Kidney (tissue), 14 donors: ENCODE results near the gene RPS3. TPM values are rescaled to one million over a fixed set of nuclear protein-coding genes. Genes with fewer than 3 reads are reported as not detected.
"Not testable (repeated sequence)": the region's sequence is repeated elsewhere in the genome, so short reads cannot be mapped to it uniquely, and the experiment has no call there.

Experiments
- DNase-seq, 5 donors: peaks; one replicate each; pipeline ENCODE4 v3.0.0-alpha.2; 2013 to 2020
- FAIRE-seq: peaks from 2 replicates; lab custom pipeline; 2012; peaks lifted over from hg19 to GRCh38; lab: Jason Lieb, UNC
- H3K27ac ChIP-seq, 2 donors: one replicate each; pipeline ENCODE4 v1.7.0; 2013; ENCODE audit warnings: low read depth in 2 of 2, low read length in 2 of 2, inconsistent platforms in 1 of 2
- H3K27me3 ChIP-seq: one replicate; pipeline ENCODE4 v1.7.1; 2013; ENCODE audit warnings: low read length, inconsistent platforms; ENCODE audit not compliant: control insufficient read depth, insufficient read depth
- H3K36me3 ChIP-seq, 3 donors: one replicate each; pipeline versions ENCODE4 v1.7.0 to v1.7.1; 2013; ENCODE audit warnings: low read length in 3 of 3, control low read depth in 1 of 3, inconsistent platforms in 1 of 3; ENCODE audit not compliant: insufficient read depth in 3 of 3, control insufficient read depth in 2 of 3
- H3K4me1 ChIP-seq, 3 donors: one replicate each; pipeline versions ENCODE4 v1.7.0 to v1.7.1; 2013; ENCODE audit warnings: low read length in 3 of 3, inconsistent platforms in 1 of 3, low read depth in 1 of 3; ENCODE audit not compliant: control insufficient read depth in 2 of 3, insufficient read depth in 2 of 3
- H3K4me3 ChIP-seq, 3 donors: one replicate each; pipeline versions ENCODE4 v1.7.0 to v1.8.1; 2013; ENCODE audit warnings: low read length in 3 of 3, control low read depth in 1 of 3, inconsistent platforms in 1 of 3
- H3K9ac ChIP-seq, 3 donors: one replicate each; pipeline versions ENCODE4 v1.7.0 to v1.7.1; 2013; ENCODE audit warnings: low read length in 3 of 3, control low read depth in 1 of 3, inconsistent platforms in 1 of 3
- H3K9me3 ChIP-seq, 3 donors: one replicate each; pipeline versions ENCODE4 v1.7.0 to v1.7.1; 2013; ENCODE audit warnings: low read length in 3 of 3, control low read depth in 1 of 3, inconsistent platforms in 1 of 3; ENCODE audit not compliant: control insufficient read depth in 2 of 3, insufficient read depth in 1 of 3
- CTCF ChIP-seq: IDR thresholded peaks from 3 replicates; pipeline ENCODE4 v1.5.1; 2012; ENCODE audit warnings: mild to moderate bottlenecking, moderate library complexity, borderline replicate concordance; ENCODE audit not compliant: insufficient read depth; ENCODE audit errors: extremely low read depth
- intact Hi-C: fragments of 100-400 bp; cut with DNase I; formaldehyde crosslinking; loops from one replicate; pipeline ENCODE4 v1.11.1; 2022
- polyA plus RNA-seq: library from polyadenylated mRNA; stranded (reverse); fragments of 350-450 nt; fragmentation: Illumina TruSeq; extraction: RNeasy Lipid Tissue Mini Kit (QIAGEN cat#74804); gene quantifications from one replicate; pipeline ENCODE4 v1.2.3, GENCODE V29; 2014; ENCODE audit warnings: low read depth, low replicate concordance; ENCODE audit not compliant: insufficient read depth
- total RNA-seq: library from RNA; stranded (reverse); fragmentation: NEBNext Ultra II Directional; extraction: Animal tissue kit (Norgen Biotek cat#: 25700); gene quantifications from one replicate; pipeline ENCODE4 v1.2.1, GENCODE V29; 2021
- donor health status: control.
- donor health status: control.
- donor health status: control.
- donor health status: control.
- donor health status: control.
- donor health status: DM: yes; HTN: yes; CAD: no.
- donor health status: Normal renal cell carcinoma (clear cell type).

RPS3 gene
- total and polyA plus RNA-seq, 2 donors from 2014 or later = 1,510 to 1,724 TPM

GRCh38 chr11:75374646-75375045 is 24.7 kb upstream of the RPS3 start:
- intact Hi-C loops = no loop called here
- Histone ChIP-seq H3K4me1 (no peaks in the 10 kb centered on the region), H3K9ac (no peak overlapping the region), H3K9me3 (no peaks in the 10 kb centered on the region), H3K4me3 (no peak overlapping the region), H3K27ac (no peak overlapping the region), H3K36me3 (no peaks in the 10 kb centered on the region), H3K27me3 (no peaks in the 10 kb centered on the region)
- no peak for TF ChIP-seq CTCF
- no peak for DNase-seq
- no peak for FAIRE-seq

- DNase-seq = no peak
- no peaks in the 10 kb centered on the region for H3K36me3 ChIP-seq
- H3K27me3 ChIP-seq = no peaks in the 10 kb centered on the region
- intact Hi-C loops = no loop called here
- H3K9ac ChIP-seq = no peak overlapping the region
- FAIRE-seq = no peak
- no peaks in the 10 kb centered on the region for H3K9me3 ChIP-seq
- TF ChIP-seq CTCF = no peak
- no peaks in the 10 kb centered on the region for H3K4me1 ChIP-seq
- no peak overlapping the region for H3K4me3 ChIP-seq
- no peak overlapping the region for H3K27ac ChIP-seq
Measured at GRCh38 chr11:75375626-75376025, 23.7 kb upstream of the RPS3 start.

- Histone ChIP-seq H3K9ac (no peak overlapping the region), H3K27ac (no peak overlapping the region), H3K9me3 (no peaks in the 10 kb centered on the region), H3K4me3 (no peak overlapping the region), H3K36me3 (no peaks in the 10 kb centered on the region), H3K27me3 (no peaks in the 10 kb centered on the region), H3K4me1 (no peaks in the 10 kb centered on the region)
- DNase-seq (no peak), FAIRE-seq (no peak)
- intact Hi-C loops = no loop called here
- TF ChIP-seq CTCF = no peak
Measured at GRCh38 chr11:75376175-75376574, 23.1 kb upstream of the RPS3 start.

GRCh38 chr11:75378776-75379175 is 20.5 kb upstream of the RPS3 start:
- intact Hi-C loops, H3K36me3 ChIP-seq, H3K9ac ChIP-seq, DNase-seq, FAIRE-seq, H3K27me3 ChIP-seq, H3K4me1 ChIP-seq, H3K9me3 ChIP-seq, H3K4me3 ChIP-seq, H3K27ac ChIP-seq: not testable (repeated sequence)
